Measurements from ENCODE around the gene DIRAS1.

Gene DIRAS1

DNA sequence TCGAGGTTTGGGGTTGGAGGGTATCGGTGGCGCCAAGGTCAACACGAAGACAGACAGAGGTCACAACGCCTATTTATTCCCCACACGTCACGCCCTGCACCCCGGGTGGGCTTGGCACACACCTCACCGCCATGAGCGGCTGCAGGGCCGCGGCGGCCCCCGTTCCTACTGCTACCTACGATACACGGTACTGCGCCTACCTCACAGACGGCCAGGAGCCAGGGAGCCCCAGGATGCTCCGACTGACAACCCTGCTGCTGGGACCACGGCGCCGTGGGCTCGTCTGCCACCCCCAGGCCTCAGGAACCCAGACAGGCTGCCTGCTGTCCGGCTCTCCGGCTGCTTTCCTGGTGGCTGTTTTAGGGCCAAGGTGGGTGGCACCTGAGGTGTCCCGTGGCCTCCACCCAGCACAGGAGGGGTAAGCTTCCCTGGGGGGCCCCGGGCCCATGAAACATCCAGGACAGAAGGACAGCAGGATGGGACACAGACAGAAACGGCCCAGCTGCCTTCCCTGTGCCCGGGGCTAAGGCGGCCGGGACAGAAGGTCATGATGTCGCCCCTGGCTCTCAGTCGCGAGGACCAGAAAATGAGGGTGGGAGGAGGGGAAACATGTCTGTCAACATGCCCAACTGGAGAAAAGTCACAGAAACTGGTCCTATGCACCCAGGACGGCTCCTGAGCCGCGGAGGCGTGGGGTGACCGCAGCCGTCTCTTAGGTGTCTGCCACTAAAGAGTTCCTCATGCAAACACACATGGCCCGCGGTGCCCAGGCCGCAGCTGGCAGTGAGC, 33.7 kb upstream of the DIRAS1 start:
- no peak for DNase-seq

DNA sequence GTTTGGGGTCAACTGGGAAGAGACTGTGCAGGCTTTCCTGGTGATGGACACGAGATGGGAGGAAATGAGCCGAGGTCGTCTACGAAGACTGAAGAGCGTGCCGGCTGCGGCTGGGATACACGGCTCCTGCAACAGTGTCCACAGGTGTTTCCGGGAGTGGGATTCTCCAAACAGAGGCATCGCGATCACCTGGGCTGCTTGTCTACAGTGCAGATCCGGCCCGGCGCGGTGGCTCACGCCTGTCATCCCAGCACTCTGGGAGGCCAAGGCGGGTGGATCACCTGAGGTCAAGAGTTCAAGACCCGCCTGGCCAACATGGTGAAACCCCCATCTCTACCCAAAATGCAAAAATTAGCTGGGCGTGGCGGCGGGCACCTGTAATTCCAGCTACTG, 30.3 kb upstream of the DIRAS1 start:
- DNase-seq: no peak

DNA sequence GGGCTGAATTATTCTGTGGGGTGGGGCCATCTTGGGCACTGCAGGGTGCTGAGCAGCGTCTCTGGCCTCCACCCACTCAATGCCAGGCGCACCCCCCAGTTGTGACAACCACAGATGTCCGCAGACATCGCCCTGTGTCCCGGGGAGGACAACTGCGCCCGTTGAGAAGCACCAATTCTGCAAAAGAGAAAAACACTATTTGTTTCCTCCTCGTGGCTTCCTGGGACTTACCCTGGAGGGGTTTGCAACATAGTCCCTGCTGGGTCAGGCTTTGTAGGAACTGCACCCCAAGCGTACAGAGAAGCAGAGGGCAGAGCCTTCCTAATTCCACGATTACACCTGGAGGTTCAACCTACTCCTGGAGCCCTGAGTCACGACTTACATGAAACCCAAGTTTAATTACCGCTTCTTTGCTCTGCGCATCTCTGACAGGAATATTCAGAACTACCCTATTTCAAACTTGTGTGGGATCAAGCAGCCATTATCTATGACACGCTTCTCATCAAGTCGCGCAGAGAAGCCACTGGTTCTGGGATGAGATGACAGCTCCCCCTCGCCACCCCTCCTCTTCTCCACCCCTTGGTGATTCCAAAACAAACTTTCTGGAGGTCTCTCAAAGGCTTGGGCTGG, 29.8 kb upstream of the DIRAS1 start:
- no peak for DNase-seq

DNA sequence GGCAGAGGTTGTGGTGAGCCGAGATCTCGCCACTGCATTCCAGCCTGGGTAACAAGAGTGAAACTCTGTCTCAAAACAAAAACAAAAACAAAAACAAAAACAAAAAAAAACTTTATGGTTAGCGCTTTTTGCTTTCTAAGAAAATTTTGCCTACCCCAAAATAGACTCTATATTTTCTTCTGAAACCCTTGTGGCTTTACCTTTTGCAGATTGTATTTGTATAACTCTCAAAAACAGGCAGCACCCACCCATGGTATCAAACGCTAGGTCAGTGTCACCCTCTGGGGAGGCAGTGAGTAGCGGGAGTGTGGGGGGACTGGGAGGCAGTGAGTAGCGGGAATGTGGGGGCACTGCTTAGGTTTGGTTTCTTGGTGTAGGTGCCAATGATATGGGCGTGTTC, 26.2 kb upstream of the DIRAS1 start:
- no peak for DNase-seq

DNA sequence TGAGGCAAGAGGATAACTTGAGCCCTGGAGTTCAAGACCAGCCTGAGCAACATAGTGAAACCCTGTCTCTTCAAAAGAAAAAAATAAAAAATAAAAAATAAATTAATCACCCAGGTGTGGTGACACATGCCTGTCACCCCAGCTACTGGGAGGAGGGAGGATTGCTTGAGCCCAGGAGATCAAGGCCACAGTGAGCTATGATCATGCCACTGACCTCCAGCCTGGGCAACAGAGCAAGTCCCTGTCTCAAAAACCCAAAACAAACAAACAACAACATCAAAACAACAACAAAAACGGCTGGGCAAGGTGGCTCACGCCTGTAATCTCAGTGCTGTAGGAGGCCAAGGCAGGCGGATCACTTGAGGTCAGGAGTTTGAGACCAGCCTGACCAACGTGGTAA, 22.9 kb upstream of the DIRAS1 start:
- DNase-seq: no peak

DNA sequence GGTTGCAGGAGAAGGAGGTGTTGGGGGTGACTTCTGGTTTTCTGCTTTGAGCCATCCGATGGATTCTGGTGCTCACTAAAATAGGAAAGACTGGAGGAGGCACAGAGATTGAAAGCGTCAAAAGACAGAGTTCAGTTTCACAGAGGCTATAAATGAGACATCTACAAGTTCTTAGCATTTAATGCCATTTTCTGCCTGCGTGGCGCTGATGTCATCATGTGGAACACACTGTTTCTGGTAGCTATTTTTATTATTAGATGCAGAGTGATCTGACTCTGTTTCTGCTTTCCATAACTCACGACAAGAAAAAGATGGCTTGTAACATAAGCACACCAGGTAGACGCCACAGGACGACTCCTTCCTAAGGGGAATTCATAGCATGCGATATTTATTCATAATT, 21.9 kb upstream of the DIRAS1 start:
- DNase-seq: no peak

DNA sequence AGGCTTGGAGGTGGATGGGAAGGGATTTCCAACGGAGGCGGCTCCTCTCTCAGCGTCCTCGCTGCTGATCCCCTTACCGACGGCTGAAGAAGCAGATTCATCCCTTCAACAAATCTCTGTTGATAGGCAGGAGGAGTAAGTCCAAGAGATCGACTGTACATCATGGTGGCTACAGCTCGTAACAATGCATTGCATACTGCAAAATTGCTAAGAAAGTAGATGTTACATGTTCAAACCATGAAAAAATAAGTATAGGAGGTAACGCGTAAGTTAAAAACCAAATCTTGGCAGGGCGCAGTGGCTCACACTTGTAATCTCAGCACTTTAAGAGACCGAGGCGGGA, 19.1 kb upstream of the DIRAS1 start:
- DNase-seq: no peak

DNA sequence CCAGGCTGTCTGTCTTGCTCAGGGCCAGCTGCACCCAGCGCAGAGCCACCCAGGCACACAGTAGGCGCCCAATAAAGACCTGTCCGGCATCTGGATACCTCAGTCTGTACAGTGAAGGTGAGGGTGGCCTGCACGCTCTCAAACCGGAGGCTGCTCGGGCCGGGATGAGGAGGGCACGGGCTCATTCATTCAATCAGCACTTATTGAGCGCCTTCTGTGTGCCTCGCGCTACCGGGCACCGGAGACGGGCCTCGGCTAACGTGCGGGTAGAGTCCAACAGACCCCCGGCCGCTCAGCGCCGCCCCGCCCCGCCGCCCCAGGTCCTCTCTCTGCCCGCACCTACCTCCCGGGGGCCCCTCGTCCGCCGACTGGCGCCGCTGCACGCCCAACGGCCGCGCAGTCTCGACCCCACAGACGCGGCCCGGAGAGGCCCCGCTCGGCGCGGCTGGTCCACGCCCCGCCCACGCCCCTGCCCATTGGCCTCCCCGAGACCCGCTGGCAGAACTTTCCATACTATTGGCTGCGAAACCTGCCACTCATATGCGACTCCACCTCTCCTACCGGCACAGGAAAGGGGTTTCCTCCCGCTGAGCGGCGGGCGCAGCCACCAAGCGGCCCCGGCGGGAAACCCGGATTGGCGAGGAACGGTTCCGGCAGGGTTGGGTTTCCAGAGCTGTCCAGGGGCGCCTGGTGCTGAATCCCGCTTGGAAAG, 18.6 kb upstream of the DIRAS1 start, which contains the start of gene SLC39A3:
TSS of gene SLC39A3 (minus strand) at position 416 of the 712 bp plus-strand sequence. CDS start 2,760 bp downstream, outside the sequence.
- peak; percentile 88 for DNase-seq

DNA sequence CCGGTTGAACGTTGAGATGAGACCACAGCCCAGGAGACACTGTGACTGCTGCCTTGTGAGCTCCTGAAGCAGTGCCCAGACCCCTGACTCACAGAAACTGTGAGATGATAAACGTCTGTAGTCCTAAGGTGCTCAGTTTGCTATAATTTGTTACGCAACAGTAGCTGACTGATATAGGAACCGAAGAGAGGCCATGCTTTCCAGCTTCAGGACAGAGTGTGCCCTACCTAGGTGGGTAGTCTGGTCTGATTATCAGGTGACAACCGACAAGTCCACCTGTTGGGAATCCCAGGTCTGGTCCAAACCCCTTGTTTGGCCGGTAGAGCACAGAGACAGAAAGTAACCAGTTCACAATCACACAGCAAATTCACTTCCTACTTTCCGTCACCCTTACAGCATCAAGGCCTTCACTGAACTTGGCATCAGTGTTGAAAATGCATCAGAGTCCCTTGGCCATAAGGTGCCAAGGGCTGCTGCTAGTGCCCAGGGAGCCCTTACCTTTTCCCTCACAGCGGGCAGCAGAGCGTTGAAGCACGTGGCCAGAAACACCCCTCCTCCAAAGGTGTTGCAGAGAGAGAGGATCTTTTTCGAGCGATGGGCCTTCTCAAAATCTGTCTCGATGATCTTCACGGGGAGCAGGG, 15.5 kb upstream of the DIRAS1 start:
- DNase-seq: no peak

DNA sequence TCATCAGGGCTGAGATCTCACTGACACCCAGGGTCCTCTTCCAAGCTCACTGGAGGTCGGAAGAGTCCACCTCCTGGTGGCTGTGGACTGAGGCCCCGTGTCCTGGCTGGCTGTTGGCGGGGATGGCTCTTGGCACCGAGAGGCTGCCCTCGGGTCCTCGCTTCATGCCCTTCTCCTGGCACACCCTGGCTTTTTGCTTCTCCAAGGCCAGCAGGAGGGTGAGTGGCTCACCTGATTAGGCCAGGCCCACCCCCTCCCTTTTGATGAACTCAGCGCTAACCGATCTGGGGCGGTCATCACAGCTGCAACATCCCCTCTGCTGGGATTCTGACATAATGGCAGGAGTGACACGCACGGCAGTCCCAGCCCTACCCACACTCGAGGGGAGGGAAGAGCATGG, 14.2 kb upstream of the DIRAS1 start:
- no peak for DNase-seq

DNA sequence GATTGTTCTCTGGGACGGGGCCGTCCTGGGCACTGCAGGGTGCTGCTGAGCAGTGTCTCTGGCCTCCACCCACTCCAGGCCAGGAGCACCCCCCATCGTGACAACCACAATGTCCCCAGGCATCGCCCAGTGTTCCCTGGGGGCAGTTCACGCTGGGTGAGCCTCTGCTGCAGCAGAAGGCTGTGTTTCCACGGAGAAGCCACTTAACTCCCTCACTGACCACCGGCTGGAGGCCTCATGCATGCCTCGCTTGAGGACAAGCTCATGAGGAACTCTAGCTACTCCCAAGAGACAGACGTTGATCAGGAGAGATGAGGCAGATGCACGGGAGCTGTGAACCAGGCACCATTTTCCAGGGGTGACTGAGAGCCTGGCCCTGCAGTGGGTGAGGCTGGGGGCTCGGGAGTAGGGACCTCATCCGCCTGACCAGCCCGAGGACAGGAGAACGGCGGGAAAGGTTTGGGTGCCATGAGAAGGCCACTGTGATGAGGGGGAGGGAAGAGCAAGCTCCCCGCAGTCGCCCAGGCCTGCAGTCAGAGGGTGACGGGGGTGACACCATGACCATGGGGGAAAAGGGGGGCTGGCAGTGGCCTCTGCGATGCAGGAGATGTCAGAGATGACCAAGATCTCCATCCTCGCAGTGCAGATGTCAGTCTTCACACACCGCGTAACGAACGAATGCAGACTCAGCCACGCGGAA, 13.6 kb upstream of the DIRAS1 start:
- no peak for DNase-seq

DNA sequence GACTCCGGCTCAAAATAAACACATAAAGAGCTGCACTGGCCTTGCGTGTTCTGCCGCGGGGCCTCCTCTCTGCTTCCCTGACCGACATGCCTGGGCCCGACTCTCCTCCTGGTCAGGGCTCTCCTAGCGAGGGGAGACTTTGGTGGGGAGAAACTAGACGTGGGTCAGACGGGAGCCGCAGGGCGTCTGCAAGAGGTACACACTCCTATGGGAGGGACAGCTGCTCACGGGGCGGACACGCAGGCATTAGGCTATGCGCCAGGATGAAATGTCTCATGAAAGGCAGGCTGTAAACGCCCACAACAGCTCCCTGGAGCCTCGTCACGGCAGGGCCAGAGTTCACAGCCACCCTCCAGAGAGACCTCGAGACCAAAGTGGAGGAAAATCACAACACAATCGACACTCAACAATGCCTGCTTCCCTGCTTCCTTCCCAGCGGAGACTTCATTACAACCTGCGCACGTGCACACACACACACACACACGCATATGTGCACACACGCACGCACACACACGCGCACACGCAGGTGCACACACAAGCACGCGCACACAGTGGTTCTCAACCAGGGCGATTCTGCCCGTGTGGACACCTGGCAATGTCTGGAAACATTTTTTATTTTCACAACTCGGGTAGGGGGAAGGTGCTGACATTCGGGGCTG, 12.9 kb upstream of the DIRAS1 start:
- no peak for DNase-seq

DNA sequence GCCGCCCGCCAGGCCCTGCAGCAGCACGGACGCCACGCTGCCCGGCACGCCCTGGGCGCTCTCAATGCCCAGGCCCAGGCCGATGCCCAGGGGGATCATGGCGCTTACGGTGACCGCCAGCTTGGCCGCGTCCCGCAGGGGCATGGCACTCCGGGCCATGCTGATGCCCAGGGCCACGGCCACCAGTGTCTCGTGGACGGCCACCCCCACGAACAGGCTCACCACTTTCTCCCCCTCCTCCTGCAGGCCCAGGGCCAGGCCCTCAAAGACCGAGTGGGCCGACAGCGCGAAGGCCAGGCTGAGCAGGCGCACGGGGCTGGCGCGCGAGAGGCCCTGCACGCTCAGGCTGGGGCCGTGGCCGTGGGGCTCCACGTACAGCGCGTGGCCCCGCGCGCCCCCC, 11.7 kb upstream of the DIRAS1 start:
- DNase-seq: no peak

DNA sequence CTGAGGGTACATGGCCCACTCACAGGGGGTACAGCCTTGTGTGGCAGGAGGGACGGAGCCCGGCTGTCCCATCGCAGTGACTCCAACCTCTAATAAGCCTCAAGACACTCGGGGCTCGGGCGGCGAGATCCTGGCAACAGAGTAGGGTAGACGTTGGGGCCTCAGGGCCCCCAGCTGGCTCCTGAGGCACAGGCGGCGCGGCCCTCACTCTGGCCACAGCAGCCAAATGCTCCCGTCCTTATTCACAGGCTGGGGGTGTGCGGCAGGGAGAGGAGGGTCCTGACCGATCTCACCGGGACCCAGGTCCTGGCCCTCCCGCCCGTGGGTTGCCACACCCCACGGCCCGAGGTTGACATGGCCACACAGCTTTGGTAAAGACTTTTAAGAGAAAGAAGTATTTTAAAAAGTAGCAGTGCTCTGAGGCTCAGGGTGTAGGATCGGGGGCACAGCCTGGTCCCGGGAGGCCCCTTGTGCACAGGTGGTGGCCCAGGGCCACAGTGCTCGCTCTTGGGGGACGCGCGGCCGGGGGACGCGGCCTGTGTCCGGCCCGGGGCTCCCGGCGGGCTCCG, 11.1 kb upstream of the DIRAS1 start:
- no peak for DNase-seq

DNA sequence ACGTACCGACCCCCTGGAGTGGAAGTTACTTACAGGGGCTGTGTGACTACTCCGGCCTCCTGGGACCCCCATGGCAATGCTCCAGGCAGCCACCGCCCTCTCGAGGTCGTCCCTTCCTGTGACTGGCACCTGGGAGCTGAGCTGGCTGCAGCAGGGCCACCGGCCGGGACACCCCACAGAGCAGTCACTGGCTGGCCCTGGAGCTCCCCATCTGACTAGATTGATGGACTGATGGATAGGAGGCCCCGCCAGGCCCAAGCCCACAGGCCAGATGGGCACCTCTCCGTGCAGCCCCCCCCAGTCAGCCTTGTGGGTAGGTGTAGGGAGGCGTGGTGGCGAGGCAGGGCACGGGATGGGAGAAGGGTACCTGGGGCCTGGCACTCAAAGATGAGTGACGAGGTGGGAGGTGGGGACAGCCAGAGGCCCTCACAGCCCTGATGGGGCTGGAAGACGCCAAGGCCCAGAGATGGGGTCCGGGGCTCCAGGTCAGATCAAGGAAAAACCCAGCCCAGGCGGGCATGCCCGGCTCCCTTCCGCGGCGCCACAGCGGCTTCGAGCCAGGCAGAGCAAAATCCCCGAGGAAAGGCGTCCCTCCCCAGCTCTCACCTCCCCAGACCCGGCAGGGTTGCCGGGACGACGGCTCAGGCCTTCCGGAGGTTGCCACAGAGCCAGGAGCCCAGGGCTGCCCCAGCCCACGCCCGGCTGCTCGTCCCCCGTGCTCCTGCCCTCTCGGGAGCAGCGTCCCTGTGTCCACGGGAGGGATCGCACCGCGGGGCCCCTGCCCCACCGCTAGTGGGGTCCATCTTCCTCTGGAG, 10.2 kb upstream of the DIRAS1 start:
- DNase-seq: no peak

DNA sequence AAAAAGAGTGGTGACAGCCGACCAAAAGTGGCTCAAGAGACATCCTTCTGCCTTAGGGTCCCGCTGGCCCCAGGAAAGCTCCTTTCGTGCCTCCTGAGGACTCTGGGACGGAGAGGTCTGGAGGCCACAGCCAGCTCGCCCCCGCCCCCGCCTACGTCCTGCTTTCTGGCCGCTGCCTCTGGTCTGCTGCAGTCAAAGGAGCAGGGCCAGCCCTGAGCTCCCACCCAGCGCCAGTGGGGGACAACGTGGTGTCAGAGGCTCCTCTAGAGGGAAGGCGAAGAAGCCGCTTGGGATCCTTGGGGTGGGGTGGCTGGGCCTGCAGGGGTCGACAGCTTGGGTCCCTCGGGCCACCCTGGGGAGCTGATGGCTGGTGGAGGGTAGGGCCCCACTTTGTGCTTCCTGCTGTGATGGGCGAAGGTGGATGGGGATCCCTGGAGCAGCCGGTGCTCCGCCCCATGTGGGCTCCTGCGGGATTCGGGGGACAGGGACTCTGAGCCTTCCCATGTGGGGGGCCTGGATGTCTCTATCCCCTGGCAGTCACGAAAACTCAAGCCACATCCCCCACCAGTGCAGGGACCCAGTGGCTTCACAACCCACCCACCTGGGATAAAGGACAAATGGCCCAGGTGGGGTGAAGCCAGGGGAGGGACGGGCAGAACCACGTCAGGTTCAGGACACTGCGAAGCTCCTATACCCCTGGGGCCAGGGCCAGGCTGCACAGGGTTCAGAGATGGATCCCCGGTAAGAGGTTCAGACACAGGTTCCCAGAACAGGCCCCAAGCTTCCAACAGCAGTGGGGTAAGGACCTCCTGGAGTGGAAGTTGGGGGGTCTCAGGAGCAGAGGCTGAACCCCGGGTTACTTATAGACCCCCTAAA, 9.0 kb upstream of the DIRAS1 start:
- DNase-seq: no peak

DNA sequence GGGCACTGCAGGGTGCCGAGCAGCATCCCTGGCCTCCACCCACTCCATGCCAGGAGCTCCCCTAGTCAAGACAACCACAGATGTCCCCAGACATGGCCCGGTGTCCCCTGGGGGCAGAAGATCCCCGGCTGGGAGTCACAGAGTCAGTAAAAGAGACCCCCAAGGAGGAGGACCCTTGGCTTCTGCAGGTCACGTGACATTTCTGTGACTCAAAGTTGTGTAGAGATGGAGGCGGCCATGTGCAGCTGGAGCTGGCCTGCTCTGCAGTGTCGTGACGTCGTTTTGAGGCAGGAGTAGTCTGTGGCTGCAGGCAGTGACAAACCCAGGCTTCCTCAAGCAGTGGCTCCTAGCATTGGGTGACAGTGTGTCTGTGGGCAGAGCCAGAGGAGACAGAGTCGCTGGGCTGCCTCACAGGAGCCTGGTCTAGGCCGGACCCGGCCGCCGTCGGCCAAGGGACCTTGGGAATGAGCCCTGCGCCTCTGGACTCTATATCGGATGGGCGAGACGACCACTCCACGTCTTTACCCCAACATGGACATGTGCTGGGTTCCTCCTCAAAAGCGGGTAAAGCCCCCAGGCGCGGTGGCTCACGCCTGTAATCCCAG, 7.7 kb upstream of the DIRAS1 start:
- no peak for DNase-seq

DNA sequence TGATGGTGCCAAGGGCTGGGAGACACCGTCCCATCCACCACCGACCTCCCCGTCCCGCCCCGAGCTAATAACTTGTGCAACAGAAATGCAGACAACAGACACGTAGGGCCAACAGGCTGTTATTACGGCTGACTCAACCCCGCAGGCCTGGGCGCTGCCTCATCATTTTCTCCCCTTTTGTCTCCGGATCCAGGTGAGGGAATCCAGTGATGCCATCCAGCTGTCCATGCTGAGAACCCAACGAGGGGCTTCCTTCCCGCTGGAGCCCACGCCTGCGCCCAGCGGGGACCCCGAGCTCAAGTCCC, 6.4 kb upstream of the DIRAS1 start:
- no peak for DNase-seq

DNA sequence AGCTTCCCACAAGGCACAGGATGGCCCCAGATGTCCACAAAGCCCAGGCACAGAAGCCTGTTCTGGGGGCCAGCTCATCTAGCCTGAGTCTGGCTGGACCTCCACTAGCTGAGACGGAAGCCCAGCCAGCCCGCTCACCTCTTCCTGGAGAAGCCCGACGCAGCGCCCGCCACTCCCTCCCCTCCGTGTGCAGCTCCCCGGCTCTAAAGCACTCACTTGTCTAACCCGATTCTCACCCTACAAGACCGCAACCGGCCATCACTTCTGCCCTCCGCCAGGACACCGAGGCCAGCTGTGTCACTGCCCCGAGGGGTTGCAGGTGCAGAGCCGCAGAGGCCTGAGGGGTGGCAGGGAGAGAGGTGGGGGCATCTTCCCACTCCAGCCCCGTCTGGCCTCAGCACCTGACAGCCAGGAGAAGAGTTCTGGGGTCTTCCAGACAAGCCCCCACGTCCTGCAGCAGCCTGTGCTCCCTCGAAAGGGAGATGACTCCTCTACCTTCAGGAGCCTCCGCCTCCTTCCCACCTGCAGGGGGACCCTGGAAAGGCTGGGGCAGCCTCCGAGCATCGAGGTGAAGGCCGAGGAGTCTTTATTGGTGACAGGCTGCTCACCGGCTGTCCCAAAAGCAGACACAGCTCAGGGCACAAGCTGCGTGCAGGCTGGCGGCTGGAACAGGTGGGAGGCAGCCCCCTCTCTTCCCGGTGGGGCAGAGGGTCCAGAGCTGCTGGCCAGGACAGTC, 5.9 kb upstream of the DIRAS1 start:
- DNase-seq: no peak

Measured in NCI-H524 treated with DMSO at 0.1 percent for 48 hours (cell line).